GM12865 (cell line): Measurements from ENCODE around the gene SEMA4C.

ENCODE experiments used
- DNase-seq: peaks from one replicate; pipeline ENCODE4 v3.0.0; 2010; ENCODE audit warnings: low read depth
- H3K4me3 ChIP-seq: 2 replicates; pipeline ENCODE4 v1.5.1; 2011; ENCODE audit warnings: mild to moderate bottlenecking, low read depth, low read length, control low read depth
- CTCF ChIP-seq: IDR thresholded peaks from 2 replicates; pipeline ENCODE4 v1.5.1; 2011; ENCODE audit warnings: low read length, control low read depth, low read depth, inconsistent platforms; ENCODE audit not compliant: insufficient read depth; ENCODE audit errors: missing control alignments

SEMA4C gene

DNA sequence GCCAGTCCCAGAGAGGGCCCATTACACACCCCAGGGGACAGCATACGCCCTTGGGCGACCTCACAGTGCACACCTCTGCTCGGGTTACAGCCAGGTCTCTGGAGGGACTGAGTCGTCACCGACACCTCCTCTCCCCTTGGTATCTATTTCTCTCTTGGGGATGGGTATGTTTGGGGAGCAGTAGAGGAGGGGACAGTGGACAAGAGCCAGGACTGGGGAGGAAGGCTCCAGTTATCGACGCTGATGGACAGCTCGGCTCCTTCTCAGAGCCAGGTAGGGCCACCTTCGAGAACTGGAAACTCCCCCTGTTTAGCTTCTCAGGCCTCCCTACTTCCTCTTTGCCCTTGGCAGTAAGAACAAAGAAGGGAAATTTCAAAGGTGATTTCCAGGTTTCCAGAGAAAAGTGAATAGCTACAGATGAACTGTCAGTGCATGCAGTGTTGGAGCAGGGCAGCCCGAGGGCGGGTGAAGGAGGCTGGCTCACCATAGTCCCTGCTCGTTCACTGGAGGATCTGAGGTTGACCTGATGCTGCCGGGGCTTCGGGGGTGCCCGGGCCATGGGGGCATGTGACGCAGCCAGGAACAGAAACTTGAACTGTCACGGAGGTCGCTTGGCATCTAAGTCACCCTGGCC, 4.4 kb upstream of the SEMA4C start:
- no peak overlapping the region; the same call in 1 of the 2 replicates for H3K4me3 ChIP-seq
- TF ChIP-seq CTCF, result no peak

GRCh38 chr2:96873651-96874096, 3.8 kb upstream of the SEMA4C start:
- no peak for TF ChIP-seq CTCF
- no peak for DNase-seq
- no peak overlapping the region for H3K4me3 ChIP-seq

More for the DNA sequence above, 4.4 kb upstream of the SEMA4C start:
- peak; percentile 79 for DNase-seq

DNA sequence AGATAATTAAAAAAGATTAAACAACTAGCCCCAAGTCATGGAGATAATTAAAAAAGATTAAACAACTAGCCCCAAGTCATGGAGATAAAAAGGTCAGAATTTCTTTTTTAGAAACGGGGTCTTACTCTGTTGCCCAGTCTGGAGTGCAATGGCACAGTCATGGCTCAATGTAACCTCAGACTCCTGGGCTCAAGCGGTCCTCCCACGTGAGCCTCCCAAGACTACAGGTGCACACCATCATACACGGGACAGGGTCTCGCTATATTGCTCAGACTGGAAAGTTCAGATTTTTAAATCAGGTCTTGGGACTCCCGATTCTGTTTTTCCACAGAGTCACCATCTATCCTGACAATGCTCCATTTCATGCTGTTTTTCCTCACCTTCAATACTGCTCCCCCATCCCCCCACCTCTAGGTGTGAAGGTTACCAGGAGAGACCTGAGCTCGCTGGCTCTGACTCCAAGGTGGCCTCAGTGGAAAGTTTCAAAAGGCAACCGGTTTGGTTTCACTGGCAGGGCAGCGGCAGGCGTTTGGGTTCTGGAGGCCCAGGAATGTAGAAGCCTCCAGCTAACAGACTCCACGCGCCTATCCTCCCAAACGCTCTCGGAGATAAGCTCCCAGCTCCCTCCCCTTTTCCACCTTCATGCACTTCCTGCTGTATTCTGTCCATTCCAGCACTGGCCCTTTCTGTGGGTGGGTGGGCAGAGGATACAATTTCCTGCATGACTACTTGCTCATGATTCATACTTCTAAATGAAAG, 2.9 kb upstream of the SEMA4C start:
- TF ChIP-seq CTCF, result no peak
- DNase-seq, result no peak
- no peak overlapping the region for H3K4me3 ChIP-seq

GRCh38 chr2:96870626-96871255, 861 bp upstream of the SEMA4C start:
- peak; percentile 48 for DNase-seq
- TF ChIP-seq CTCF, result no peak
- peak overlapping the region; percentile 85 for H3K4me3 ChIP-seq

DNA sequence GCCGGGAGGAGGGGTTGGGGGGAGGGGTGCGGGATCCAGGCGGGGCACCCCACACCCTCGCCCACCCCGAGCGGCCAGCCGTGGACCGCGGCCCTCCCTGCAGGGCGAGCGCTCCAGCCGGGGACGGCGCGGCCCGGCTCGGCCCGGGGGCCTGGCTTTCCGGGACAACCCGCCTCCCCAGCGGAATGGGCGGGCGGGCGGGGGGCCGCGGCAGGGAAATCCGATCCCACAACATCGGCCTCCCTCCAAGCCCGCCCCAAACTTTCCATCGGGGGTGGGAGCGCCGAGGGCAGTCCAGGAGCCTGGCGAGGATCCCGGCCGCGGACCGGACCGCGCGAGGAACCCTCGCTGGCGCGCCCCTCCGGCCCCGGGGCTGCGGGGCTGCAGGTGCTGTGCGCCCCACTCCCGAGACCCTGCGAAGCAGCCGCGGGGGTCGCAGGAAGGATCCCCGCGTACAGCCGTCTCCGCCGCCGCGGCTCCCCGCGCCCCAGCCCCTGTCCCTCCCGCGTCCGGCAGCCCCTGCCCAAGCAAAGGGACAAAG, 529 bp downstream of the SEMA4C start:
- DNase-seq, result no peak
- TF ChIP-seq CTCF, result no peak
- peak overlapping the region; percentile 85 for H3K4me3 ChIP-seq

DNA sequence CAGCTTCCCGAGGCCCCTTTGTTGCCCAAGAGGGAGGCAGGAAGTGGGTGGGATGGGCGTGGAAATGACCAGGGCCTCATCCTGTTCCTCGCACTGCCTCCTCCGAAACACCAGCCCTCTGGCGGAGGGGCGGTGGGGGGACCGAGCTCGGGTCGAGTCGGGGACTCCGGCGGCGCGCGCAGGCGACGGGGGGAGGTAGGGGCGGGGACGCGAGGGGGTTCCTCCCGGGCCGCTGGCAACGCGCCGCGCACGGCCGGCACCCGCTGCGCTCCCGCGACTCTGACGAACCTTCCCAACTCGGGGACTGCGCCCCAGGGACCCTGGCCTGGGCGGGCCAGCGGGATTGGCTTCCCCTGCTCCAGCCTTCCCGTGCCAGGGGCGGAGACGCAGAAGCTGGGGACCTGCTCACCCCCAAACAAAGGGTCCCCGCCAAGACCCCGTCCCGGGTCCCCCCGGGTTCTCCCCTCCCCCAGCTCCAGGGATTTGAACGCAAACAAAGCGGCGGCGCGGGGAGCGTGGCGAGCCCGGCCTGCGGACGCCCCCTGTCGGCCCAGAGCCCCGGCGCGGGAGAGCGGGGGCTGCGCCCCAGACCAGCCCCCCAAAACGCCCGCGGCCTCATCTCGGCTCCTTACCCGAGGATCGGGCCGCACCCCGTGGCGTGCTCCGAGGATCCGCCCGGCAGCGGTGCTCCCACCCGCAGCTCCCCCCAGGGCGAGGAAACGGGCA, 1.2 kb downstream of the SEMA4C start:
- peak; percentile 68 for TF ChIP-seq CTCF
- peak; percentile 90 for DNase-seq

More for the DNA sequence above, 1.2 kb downstream of the SEMA4C start:
- peak overlapping the region; percentile 85 for H3K4me3 ChIP-seq
